GM18520 (cell line): Measurements from ENCODE around the gene RHOH.
"Not testable (repeated sequence)": the region's sequence is repeated elsewhere in the genome, so short reads cannot be mapped to it uniquely, and the experiment has no call there.

Source experiments
- ATAC-seq: cut with Tn5 transposase; IDR thresholded peaks from one replicate; pipeline ENCODE4 v1.9.1; 2021; ENCODE audit not compliant: unreplicated experiment

The RHOH gene

GRCh38 chr4:40289366-40290188, 92.7 kb downstream of the RHOH start:
- ATAC-seq: no peak

GRCh38 chr4:40290611-40291186, 93.9 kb downstream of the RHOH start:
- not testable (repeated sequence) for ATAC-seq

- ATAC-seq: no peak
Observed at GRCh38 chr4:40292313-40292759, 95.5 kb downstream of the RHOH start.

GRCh38 chr4:40294339-40294738, 97.5 kb downstream of the RHOH start:
- no peak for ATAC-seq

GRCh38 chr4:40295030-40295429, 98.2 kb downstream of the RHOH start:
- ATAC-seq: not testable (repeated sequence)

GRCh38 chr4:40295572-40295971, 98.7 kb downstream of the RHOH start:
- no peak for ATAC-seq
